HCT116 (cell line): ENCODE data around the gene CTRB2. TPM values are rescaled to one million over a fixed set of nuclear protein-coding genes. Genes with fewer than 3 reads are reported as not detected.
"Not testable (repeated sequence)": the region's sequence is repeated elsewhere in the genome, so short reads cannot be mapped to it uniquely, and the experiment has no call there.

ENCODE experiments used
- ATAC-seq: fragments of 200-7000 bp; cut with Tn5 transposase; 2 replicates; pipeline ENCODE4 v1.9.1; 2020; ENCODE audit warnings: mild to moderate bottlenecking, moderate library complexity
- BruUV-seq: library from RNA; stranded (reverse); fragments of 400-500 nt; replicated peaks from 2 replicates; lab custom pipeline; 2021; lab: Mats Ljungman, UMichigan
- CTCF ChIA-PET: fragments of 300-600 bp; sonication (Branson Sonifier 250); formaldehyde crosslinking; loops from one replicate; lab custom pipeline; 2021; ENCODE audit warnings: antibody characterized with exemption; lab: Charles Lee
- POLR2A ChIA-PET: fragments of 300-600, 350-600 bp; sonication (Branson Sonifier 250); formaldehyde crosslinking; loops from one replicate; lab custom pipeline; 2021; ENCODE audit warnings: antibody characterized with exemption; lab: Charles Lee
- RAD21 ChIA-PET, 2 experiments: fragments of 300-600 bp; sonication (Branson Sonifier 250); formaldehyde crosslinking; loops; one replicate each; lab custom pipeline; 2023; ENCODE audit warnings: low total read pairs in 2 of 2; ENCODE audit not compliant: uncharacterized antibody in 2 of 2, unreplicated experiment in 2 of 2, low non-redundant PET in 1 of 2; lab: Charles Lee
- DNase-seq: peaks from one replicate; pipeline ENCODE4 v3.0.0-alpha.2; 2010; ENCODE audit warnings: low read depth, low spot score
- H2AFZ ChIP-seq: fragments of 200-600 bp; shearing (Covaris generic), sonication (generic); 2 replicates; pipeline ENCODE4 v1.6.1; 2017; ENCODE audit warnings: low read depth, mixed run types, mixed read lengths, antibody characterized with exemption, low read length; ENCODE audit not compliant: poor library complexity, severe bottlenecking
- H3K27ac ChIP-seq: 2 replicates; pipeline ENCODE4 v1.5.1; 2012; ENCODE audit warnings: low read depth, low read length
- H3K27me3 ChIP-seq: fragments of 200-600 bp; sonication (generic); 2 replicates; pipeline ENCODE4 v1.6.1; 2016; ENCODE audit warnings: mixed run types, low read length, mixed read lengths; ENCODE audit not compliant: insufficient read depth
- H3K36me3 ChIP-seq, 2 experiments: fragments of 200-500 bp in 1 of 2; fragments of 200-600 bp in 1 of 2; sonication (Bioruptor generic) in 1 of 2; sonication (generic) in 1 of 2; 2 replicates each; pipeline versions ENCODE4 v1.5.1 to v1.6.1; 2014 to 2016; ENCODE audit warnings: low read length in 2 of 2, inconsistent platforms in 1 of 2, mixed read lengths in 1 of 2, mixed run types in 1 of 2; ENCODE audit not compliant: insufficient read depth in 2 of 2, control insufficient read depth in 1 of 2
- H3K4me1 ChIP-seq, 2 experiments: fragments of 200-600 bp in 1 of 2; sonication (generic) in 1 of 2; 2 replicates each; pipeline versions ENCODE4 v1.5.1 to v1.6.1; 2012 to 2017; ENCODE audit warnings: low read length in 2 of 2, inconsistent platforms in 1 of 2, mild to moderate bottlenecking in 1 of 2, mixed read lengths in 1 of 2, mixed run types in 1 of 2, moderate library complexity in 1 of 2; ENCODE audit not compliant: insufficient read depth in 2 of 2, control insufficient read depth in 1 of 2
- H3K4me2 ChIP-seq: fragments of 200-600 bp; sonication (generic); 2 replicates; pipeline ENCODE4 v1.6.1; 2017; ENCODE audit warnings: mixed run types, low read length, mixed read lengths
- H3K4me3 ChIP-seq, 2 experiments: fragments of 200-600 bp in 1 of 2; sonication (generic) in 1 of 2; replicated peaks in 1 of 2; 2 replicates each; pipeline ENCODE4 v1.5.1; 2011 to 2016; ENCODE audit warnings: low read length in 2 of 2, control low read depth in 1 of 2, low read depth in 1 of 2, mild to moderate bottlenecking in 1 of 2, mixed read lengths in 1 of 2, mixed run types in 1 of 2
- H3K79me2 ChIP-seq: fragments of 200-600 bp; sonication (generic); 2 replicates; pipeline ENCODE4 v1.6.1; 2017; ENCODE audit warnings: mild to moderate bottlenecking, mixed run types, low read length, moderate library complexity, mixed read lengths; ENCODE audit not compliant: insufficient read depth
- H3K9ac ChIP-seq: fragments of 200-600 bp; sonication (generic); 2 replicates; pipeline ENCODE4 v1.6.1; 2016; ENCODE audit warnings: low read length, mixed read lengths
- H3K9me2 ChIP-seq: fragments of 200-600 bp; sonication (generic), shearing (Covaris generic); 2 replicates; pipeline ENCODE4 v1.6.1; 2017; ENCODE audit warnings: mixed run types, mild to moderate bottlenecking, moderate library complexity; ENCODE audit not compliant: insufficient read depth
- H3K9me3 ChIP-seq, 2 experiments: fragments of 200-500 bp in 1 of 2; fragments of 200-600 bp in 1 of 2; sonication (Bioruptor generic) in 1 of 2; sonication (generic) in 1 of 2; 2 replicates each; pipeline ENCODE4 v1.6.1; 2014 to 2017; ENCODE audit warnings: low read length in 2 of 2, mixed read lengths in 2 of 2, inconsistent platforms in 1 of 2, low read depth in 1 of 2, mild to moderate bottlenecking in 1 of 2, mixed run types in 1 of 2, moderate library complexity in 1 of 2; ENCODE audit not compliant: control insufficient read depth in 1 of 2, insufficient read depth in 1 of 2
- H4K20me1 ChIP-seq: fragments of 200-600 bp; sonication (generic), shearing (Covaris generic); 2 replicates; pipeline ENCODE4 v1.6.1; 2017; ENCODE audit warnings: mixed run types, mild to moderate bottlenecking, moderate library complexity; ENCODE audit not compliant: insufficient read depth
- EZH2 ChIP-seq: fragments of 200-600 bp; sonication (generic); IDR thresholded peaks from 2 replicates; pipeline ENCODE4 v1.6.1; 2017; ENCODE audit warnings: antibody characterized with exemption, mixed run types
- POLR2A ChIP-seq: IDR thresholded peaks from 2 replicates; pipeline ENCODE4 v1.7.0; 2011; ENCODE audit warnings: borderline replicate concordance; ENCODE audit not compliant: insufficient read depth, insufficient read length; ENCODE audit errors: extremely low read depth
- TCF7L2 ChIP-seq: IDR thresholded peaks from 2 replicates; pipeline ENCODE4 v1.7.0; 2011; ENCODE audit warnings: borderline replicate concordance, inconsistent platforms; ENCODE audit not compliant: insufficient read depth, insufficient read length; ENCODE audit errors: extremely low read depth
- intact Hi-C: fragments of 100-400 bp; cut with micrococcal nuclease; formaldehyde crosslinking; loops from 2 replicates; pipeline ENCODE4 v1.10.0; 2022
- total RNA-seq: library from RNA; stranded (reverse); gene quantifications from one replicate; pipeline ENCODE4 v1.2.1, GENCODE V29; 2021; ENCODE audit not compliant: unreplicated experiment
- TF ChIP-seq, protein P1 (sequence below): IDR thresholded peaks from 2 replicates; pipeline ENCODE4 v1.6.1; 2012; ENCODE audit warnings: low read depth

The CTRB2 gene
- total RNA-seq, 1 experiment from 2014 or later: 10.0 TPM

DNA sequence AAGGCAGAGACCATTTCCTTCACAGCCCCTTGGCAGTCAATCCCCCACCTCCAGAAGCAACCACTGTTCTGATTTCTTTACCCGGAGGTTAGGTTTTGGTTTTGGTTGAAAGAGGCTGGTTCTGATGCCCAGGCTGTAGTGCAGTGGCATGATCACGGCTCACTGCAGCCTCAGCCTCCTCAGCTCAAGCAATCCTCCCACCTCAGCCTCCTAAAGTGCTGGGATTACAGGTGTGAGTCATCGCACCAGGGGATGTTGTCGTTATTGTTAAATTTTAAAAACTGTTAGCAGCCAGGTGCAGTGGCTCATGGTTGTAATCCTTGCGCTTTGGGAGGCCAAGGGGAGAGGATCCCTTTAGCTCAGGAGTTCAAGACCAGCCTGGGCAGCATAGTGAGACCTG lies 3.0 kb upstream of the CTRB2 start (continued):
- TF ChIP-seq, protein P1, sequence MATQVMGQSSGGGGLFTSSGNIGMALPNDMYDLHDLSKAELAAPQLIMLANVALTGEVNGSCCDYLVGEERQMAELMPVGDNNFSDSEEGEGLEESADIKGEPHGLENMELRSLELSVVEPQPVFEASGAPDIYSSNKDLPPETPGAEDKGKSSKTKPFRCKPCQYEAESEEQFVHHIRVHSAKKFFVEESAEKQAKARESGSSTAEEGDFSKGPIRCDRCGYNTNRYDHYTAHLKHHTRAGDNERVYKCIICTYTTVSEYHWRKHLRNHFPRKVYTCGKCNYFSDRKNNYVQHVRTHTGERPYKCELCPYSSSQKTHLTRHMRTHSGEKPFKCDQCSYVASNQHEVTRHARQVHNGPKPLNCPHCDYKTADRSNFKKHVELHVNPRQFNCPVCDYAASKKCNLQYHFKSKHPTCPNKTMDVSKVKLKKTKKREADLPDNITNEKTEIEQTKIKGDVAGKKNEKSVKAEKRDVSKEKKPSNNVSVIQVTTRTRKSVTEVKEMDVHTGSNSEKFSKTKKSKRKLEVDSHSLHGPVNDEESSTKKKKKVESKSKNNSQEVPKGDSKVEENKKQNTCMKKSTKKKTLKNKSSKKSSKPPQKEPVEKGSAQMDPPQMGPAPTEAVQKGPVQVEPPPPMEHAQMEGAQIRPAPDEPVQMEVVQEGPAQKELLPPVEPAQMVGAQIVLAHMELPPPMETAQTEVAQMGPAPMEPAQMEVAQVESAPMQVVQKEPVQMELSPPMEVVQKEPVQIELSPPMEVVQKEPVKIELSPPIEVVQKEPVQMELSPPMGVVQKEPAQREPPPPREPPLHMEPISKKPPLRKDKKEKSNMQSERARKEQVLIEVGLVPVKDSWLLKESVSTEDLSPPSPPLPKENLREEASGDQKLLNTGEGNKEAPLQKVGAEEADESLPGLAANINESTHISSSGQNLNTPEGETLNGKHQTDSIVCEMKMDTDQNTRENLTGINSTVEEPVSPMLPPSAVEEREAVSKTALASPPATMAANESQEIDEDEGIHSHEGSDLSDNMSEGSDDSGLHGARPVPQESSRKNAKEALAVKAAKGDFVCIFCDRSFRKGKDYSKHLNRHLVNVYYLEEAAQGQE: no peak
- TF ChIP-seq EZH2: no peak
- no peak for TF ChIP-seq TCF7L2
- no peak for TF ChIP-seq POLR2A

DNA sequence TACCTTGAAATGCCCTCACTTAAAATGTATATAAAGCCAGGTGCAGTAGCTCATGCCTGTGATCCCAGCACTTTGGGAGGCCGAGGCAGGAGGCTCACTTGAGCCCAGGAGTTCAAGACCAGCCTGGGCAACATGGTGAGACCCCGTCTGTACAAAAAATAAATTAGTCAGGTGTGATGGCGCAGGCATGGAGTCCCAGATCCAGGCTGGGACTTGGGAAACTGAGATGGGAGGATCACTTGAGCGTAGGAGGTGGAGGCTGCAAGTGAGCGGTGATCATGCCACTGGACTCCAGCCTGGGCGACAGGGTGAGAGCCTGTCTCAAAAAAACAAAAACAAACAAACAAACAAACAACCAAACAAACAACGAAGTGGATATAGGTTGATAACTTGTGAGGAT lies 2.6 kb upstream of the CTRB2 start:
- H3K9me2 ChIP-seq, H3K4me1 ChIP-seq, H3K4me3 ChIP-seq, H3K9ac ChIP-seq, H2AFZ ChIP-seq, CTCF ChIA-PET, H3K9me3 ChIP-seq, ATAC-seq, POLR2A ChIA-PET, RAD21 ChIA-PET, H4K20me1 ChIP-seq, DNase-seq, H3K27me3 ChIP-seq, H3K4me2 ChIP-seq, intact Hi-C loops, H3K36me3 ChIP-seq, H3K27ac ChIP-seq, BruUV-seq, H3K79me2 ChIP-seq: not testable (repeated sequence)
